ENCODE results near the gene ZC3H7A.
"Not testable (repeated sequence)": the region's sequence is repeated elsewhere in the genome, so short reads cannot be mapped to it uniquely, and the experiment has no call there.

GRCh38 chr16:11814800-11815199 lies 17.7 kb upstream of the ZC3H7A start:
- TF ChIP-seq, protein P1, sequence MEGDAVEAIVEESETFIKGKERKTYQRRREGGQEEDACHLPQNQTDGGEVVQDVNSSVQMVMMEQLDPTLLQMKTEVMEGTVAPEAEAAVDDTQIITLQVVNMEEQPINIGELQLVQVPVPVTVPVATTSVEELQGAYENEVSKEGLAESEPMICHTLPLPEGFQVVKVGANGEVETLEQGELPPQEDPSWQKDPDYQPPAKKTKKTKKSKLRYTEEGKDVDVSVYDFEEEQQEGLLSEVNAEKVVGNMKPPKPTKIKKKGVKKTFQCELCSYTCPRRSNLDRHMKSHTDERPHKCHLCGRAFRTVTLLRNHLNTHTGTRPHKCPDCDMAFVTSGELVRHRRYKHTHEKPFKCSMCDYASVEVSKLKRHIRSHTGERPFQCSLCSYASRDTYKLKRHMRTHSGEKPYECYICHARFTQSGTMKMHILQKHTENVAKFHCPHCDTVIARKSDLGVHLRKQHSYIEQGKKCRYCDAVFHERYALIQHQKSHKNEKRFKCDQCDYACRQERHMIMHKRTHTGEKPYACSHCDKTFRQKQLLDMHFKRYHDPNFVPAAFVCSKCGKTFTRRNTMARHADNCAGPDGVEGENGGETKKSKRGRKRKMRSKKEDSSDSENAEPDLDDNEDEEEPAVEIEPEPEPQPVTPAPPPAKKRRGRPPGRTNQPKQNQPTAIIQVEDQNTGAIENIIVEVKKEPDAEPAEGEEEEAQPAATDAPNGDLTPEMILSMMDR (conservative IDR thresholded peaks at IDR 0.05; ENCODE audit: low read length), result not testable (repeated sequence)
- TF ChIP-seq EZH2phosphoT487 (IDR thresholded peaks at IDR 0.05; ENCODE audit: borderline replicate concordance, low read depth, low read length), result not testable (repeated sequence)
